Measurements from ENCODE around the gene CISH.

The CISH gene

DNA sequence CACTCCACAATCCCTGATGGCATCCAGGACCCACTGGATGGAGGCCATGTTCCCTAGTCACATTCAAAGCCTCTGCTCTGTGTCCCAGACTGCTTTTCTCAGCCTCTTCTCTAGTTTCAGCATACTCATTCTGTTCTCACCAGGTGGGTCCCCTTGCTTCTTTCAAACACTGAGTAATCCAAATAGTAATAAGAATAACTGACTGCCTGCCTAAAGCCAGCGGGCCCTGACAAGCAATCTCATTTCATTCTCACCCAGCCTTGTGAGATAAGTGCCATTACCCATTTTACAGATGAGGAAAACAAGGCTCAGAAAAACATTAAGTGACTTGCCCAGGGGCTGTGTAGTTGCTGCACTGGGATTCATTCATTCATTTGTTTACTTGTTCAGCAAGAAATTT lies 30.8 kb upstream of the CISH start:
- no peak overlapping the region for H2AFZ ChIP-seq
- H3K27me3 ChIP-seq (ENCODE audit: control insufficient read depth, insufficient read depth, low read length): no peaks in the 10 kb centered on the region
- H3K36me3 ChIP-seq (ENCODE audit: control insufficient read depth, insufficient read depth, low read length): no peaks in the 10 kb centered on the region
- no peak overlapping the region for H3K9ac ChIP-seq
- H3K4me1 ChIP-seq: peaks cover 11% of the 10 kb centered on the region
- no peak overlapping the region for H3K27ac ChIP-seq
- no peaks in the 10 kb centered on the region for H3K79me2 ChIP-seq
- no peak overlapping the region for H3K4me2 ChIP-seq (ENCODE audit: low read length)
- TF ChIP-seq, protein P1, sequence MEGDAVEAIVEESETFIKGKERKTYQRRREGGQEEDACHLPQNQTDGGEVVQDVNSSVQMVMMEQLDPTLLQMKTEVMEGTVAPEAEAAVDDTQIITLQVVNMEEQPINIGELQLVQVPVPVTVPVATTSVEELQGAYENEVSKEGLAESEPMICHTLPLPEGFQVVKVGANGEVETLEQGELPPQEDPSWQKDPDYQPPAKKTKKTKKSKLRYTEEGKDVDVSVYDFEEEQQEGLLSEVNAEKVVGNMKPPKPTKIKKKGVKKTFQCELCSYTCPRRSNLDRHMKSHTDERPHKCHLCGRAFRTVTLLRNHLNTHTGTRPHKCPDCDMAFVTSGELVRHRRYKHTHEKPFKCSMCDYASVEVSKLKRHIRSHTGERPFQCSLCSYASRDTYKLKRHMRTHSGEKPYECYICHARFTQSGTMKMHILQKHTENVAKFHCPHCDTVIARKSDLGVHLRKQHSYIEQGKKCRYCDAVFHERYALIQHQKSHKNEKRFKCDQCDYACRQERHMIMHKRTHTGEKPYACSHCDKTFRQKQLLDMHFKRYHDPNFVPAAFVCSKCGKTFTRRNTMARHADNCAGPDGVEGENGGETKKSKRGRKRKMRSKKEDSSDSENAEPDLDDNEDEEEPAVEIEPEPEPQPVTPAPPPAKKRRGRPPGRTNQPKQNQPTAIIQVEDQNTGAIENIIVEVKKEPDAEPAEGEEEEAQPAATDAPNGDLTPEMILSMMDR (IDR thresholded peaks at IDR 0.05): no peak
- H3K4me3 ChIP-seq (ENCODE audit: low read depth, low read length): no peak overlapping the region
- H3K9me3 ChIP-seq (ENCODE audit: control insufficient read depth, low read length): no peaks in the 10 kb centered on the region

DNA sequence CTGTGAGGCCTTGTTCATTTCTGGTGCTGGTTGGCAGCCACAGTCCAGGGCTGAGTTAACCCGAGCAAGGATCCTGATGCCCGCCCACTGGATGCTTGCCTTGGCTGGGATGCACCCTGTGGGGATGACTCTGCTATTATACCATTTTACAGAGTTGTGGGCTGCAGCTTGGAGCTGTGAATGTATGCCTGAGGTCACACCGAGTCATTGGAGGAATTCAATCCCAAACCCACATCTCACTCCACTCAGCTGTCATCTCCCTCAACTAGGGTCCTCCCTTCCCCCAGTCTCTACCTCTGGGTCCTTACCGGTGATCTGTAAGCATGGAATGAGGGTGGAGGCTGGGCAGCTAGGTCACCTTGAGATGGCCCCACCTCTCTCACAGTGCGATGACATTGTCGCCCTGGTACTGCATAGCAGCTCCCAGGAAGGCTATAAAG lies 27.5 kb upstream of the CISH start:
- Histone ChIP-seq H3K27me3 (ENCODE audit: control insufficient read depth, insufficient read depth, low read length) (no peaks in the 10 kb centered on the region), H3K9me3 (ENCODE audit: control insufficient read depth, low read length) (no peaks in the 10 kb centered on the region), H3K36me3 (ENCODE audit: control insufficient read depth, insufficient read depth, low read length) (no peaks in the 10 kb centered on the region), H3K27ac (no peak overlapping the region), H3K9ac (no peak overlapping the region), H2AFZ (no peak overlapping the region), H3K4me1 (peaks cover 11% of the 10 kb centered on the region), H3K4me3 (ENCODE audit: low read depth, low read length) (no peak overlapping the region), H3K79me2 (peaks cover 4% of the 10 kb centered on the region), H3K4me2 (ENCODE audit: low read length) (no peak overlapping the region)
- TF ChIP-seq, protein P1 (IDR thresholded peaks at IDR 0.05): no peak

DNA sequence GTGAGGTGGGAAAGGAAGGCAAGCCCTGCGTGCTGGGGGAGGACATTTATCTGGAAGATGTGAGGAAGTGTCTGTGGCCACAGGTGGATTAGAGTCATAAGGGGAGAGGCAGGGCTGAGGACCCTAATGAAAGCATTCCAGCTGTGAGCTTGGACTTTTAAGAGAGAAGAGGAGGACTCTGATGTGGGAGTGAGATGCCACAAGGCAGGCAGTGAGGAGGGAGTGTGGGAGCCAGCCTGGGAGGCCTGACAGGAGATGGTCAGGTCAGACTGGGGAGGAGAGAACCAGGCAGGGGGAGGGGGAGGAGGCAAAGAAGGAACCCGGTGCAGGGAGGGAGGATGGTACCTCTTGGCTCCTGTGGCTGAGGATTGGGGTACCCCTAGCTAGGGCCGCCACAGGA lies 26.4 kb upstream of the CISH start:
- Histone ChIP-seq H3K9ac (no peak overlapping the region), H3K36me3 (ENCODE audit: control insufficient read depth, insufficient read depth, low read length) (no peaks in the 10 kb centered on the region), H3K27me3 (ENCODE audit: control insufficient read depth, insufficient read depth, low read length) (no peaks in the 10 kb centered on the region), H3K4me1 (peaks cover 11% of the 10 kb centered on the region), H3K27ac (no peak overlapping the region), H3K9me3 (ENCODE audit: control insufficient read depth, low read length) (no peaks in the 10 kb centered on the region), H3K79me2 (peaks cover 4% of the 10 kb centered on the region), H3K4me2 (ENCODE audit: low read length) (no peak overlapping the region), H2AFZ (no peak overlapping the region), H3K4me3 (ENCODE audit: low read depth, low read length) (no peak overlapping the region)
- TF ChIP-seq, protein P1 (IDR thresholded peaks at IDR 0.05): no peak

DNA sequence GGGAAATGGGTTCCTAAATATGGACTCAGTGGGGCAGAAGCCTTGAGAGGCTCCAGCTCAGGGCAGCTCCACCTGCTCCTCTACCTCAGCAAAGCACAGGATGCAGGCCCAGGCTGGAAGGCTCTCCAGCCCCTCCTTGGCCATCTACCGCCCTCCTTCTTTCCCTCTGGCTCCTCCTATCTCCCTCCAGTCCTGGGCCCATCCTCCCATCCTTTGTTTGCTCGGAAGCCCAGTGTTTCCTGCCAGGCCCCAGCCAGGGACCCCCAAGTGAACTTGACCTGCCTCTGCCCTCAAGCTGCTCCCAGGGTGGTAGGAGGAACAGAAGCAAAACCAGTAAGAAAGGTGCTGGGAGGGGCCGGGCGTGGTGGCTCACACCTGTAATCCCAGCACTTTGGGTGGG lies 25.4 kb upstream of the CISH start:
- no peak overlapping the region for H3K4me3 ChIP-seq (ENCODE audit: low read depth, low read length)
- TF ChIP-seq, protein P1 (IDR thresholded peaks at IDR 0.05): no peak
- peaks cover 4% of the 10 kb centered on the region for H3K79me2 ChIP-seq
- H3K27me3 ChIP-seq (ENCODE audit: control insufficient read depth, insufficient read depth, low read length): no peaks in the 10 kb centered on the region
- H2AFZ ChIP-seq: no peak overlapping the region
- H3K36me3 ChIP-seq (ENCODE audit: control insufficient read depth, insufficient read depth, low read length): no peaks in the 10 kb centered on the region
- peaks cover 14% of the 10 kb centered on the region for H3K4me1 ChIP-seq
- no peaks in the 10 kb centered on the region for H3K9me3 ChIP-seq (ENCODE audit: control insufficient read depth, low read length)
- no peak overlapping the region for H3K27ac ChIP-seq
- no peak overlapping the region for H3K9ac ChIP-seq
- no peak overlapping the region for H3K4me2 ChIP-seq (ENCODE audit: low read length)

DNA sequence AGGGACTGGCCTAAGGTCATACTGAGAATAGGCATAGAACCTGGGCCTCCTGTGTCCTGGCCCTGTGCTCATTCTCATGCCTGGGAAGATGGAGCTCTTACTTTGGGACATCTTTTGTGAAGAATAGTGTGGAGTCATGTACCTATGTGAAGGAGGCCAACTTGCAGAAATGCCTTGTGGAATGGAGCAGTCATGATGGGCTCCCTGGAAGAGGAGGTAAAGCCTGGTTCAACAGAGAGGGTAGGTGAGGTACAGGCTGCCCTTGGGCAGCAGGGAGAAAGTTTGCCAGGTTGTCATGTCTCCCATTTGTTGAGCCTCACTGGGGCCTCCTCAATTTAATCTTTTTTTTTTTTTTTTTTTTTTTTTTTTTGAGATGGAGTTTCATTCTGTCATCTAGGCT lies 23.5 kb upstream of the CISH start:
- TF ChIP-seq, protein P1 (IDR thresholded peaks at IDR 0.05): no peak
- Histone ChIP-seq H2AFZ (no peak overlapping the region), H3K4me1 (peaks cover 25% of the 10 kb centered on the region), H3K36me3 (ENCODE audit: control insufficient read depth, insufficient read depth, low read length) (no peaks in the 10 kb centered on the region), H3K27ac (no peak overlapping the region), H3K9me3 (ENCODE audit: control insufficient read depth, low read length) (no peaks in the 10 kb centered on the region), H3K27me3 (ENCODE audit: control insufficient read depth, insufficient read depth, low read length) (no peaks in the 10 kb centered on the region), H3K79me2 (peaks cover 13% of the 10 kb centered on the region), H3K9ac (no peak overlapping the region), H3K4me3 (ENCODE audit: low read depth, low read length) (no peak overlapping the region), H3K4me2 (ENCODE audit: low read length) (no peak overlapping the region)
